H1 (cell line): ENCODE results near the gene RETREG3. TPM values are rescaled to one million over a fixed set of nuclear protein-coding genes. Genes with fewer than 3 reads are reported as not detected.

Experiments
- CTCF ChIA-PET: fragments of 300-600 bp; sonication (Branson Sonifier 250); formaldehyde crosslinking; loops from one replicate; lab custom pipeline; 2021; ENCODE audit not compliant: partially characterized antibody; lab: Charles Lee
- POLR2A ChIA-PET: fragments of 300-600 bp; sonication (Branson Sonifier 250); formaldehyde crosslinking; loops from one replicate; lab custom pipeline; 2021; ENCODE audit warnings: inconsistent platforms; ENCODE audit not compliant: partially characterized antibody; lab: Charles Lee
- DNase-seq, 2 experiments: peaks; one replicate each; pipeline versions ENCODE4 v3.0.0 to v3.0.0-alpha.2; 2010 to 2022; ENCODE audit warnings: low spot score in 2 of 2, low read depth in 1 of 2, mixed read lengths in 1 of 2
- FAIRE-seq: peaks from 2 replicates; lab custom pipeline; 2011; peaks lifted over from hg19 to GRCh38; lab: Jason Lieb, UNC
- H2AFZ ChIP-seq: 2 replicates; pipeline ENCODE4 v1.8.1; 2012; ENCODE audit warnings: low read length, inconsistent platforms
- H2AK5ac ChIP-seq: 2 replicates; pipeline ENCODE4 v1.6.1; 2013; ENCODE audit warnings: low read depth, low read length
- H2BK120ac ChIP-seq: replicated peaks from 2 replicates; pipeline ENCODE3; 2013; ENCODE audit warnings: low read depth, low read length, inconsistent platforms
- H2BK12ac ChIP-seq: 2 replicates; pipeline ENCODE4 v1.6.1; 2013; ENCODE audit warnings: low read depth, low read length
- H2BK15ac ChIP-seq: 2 replicates; pipeline ENCODE4 v1.6.1; 2013; ENCODE audit warnings: low read length
- H2BK20ac ChIP-seq: 2 replicates; pipeline ENCODE4 v1.6.1; 2013; ENCODE audit warnings: low read length
- H2BK5ac ChIP-seq: 2 replicates; pipeline ENCODE4 v1.6.1; 2013; ENCODE audit warnings: low read depth, low read length
- H3K14ac ChIP-seq: 2 replicates; pipeline ENCODE4 v1.6.1; 2013; ENCODE audit warnings: inconsistent platforms; ENCODE audit not compliant: insufficient read length
- H3K18ac ChIP-seq: 2 replicates; pipeline ENCODE4 v1.6.1; 2013; ENCODE audit warnings: low read length; ENCODE audit errors: extremely low read depth
- H3K23ac ChIP-seq: 2 replicates; pipeline ENCODE4 v1.6.1; 2013; ENCODE audit warnings: inconsistent platforms; ENCODE audit not compliant: insufficient read length
- H3K23me2 ChIP-seq: 2 replicates; pipeline ENCODE4 v1.6.1; 2013; ENCODE audit warnings: low read depth, low read length
- H3K27ac ChIP-seq: 2 replicates; pipeline ENCODE4 v1.6.1; 2011; ENCODE audit warnings: low read depth, low read length, inconsistent platforms
- H3K27me3 ChIP-seq, 4 experiments: replicated peaks in 1 of 4; 1 replicate in 1 of 4; 2 replicates in 3 of 4; pipeline versions ENCODE4 v1.6.1 to v1.8.1; 2011 to 2013; ENCODE audit warnings: low read length in 3 of 4, mild to moderate bottlenecking in 3 of 4, inconsistent platforms in 2 of 4, mixed read lengths in 2 of 4, moderate library complexity in 1 of 4; ENCODE audit not compliant: control insufficient read depth in 3 of 4, insufficient read depth in 3 of 4; ENCODE audit errors: extremely low read depth in 1 of 4
- H3K36me3 ChIP-seq, 4 experiments: 2 replicates each; pipeline versions ENCODE4 v1.6.1 to v1.8.1; 2011 to 2013; ENCODE audit warnings: mild to moderate bottlenecking in 4 of 4, low read length in 3 of 4, moderate library complexity in 2 of 4, control low read depth in 1 of 4, inconsistent platforms in 1 of 4; ENCODE audit not compliant: insufficient read depth in 4 of 4, control insufficient read depth in 2 of 4
- H3K4ac ChIP-seq: replicated peaks from 2 replicates; pipeline ENCODE3; 2013; ENCODE audit warnings: low read length, low read depth, mixed read lengths, inconsistent platforms; ENCODE audit not compliant: insufficient read length
- H3K4me1 ChIP-seq, 4 experiments: replicated peaks in 1 of 4; 1 replicate in 1 of 4; 2 replicates in 3 of 4; pipeline versions ENCODE4 v1.6.1 to v1.8.1; 2011 to 2013; ENCODE audit warnings: low read length in 3 of 4, inconsistent platforms in 2 of 4, mixed read lengths in 1 of 4; ENCODE audit not compliant: insufficient read depth in 4 of 4, control insufficient read depth in 3 of 4
- H3K4me2 ChIP-seq, 2 experiments: 2 replicates each; pipeline versions ENCODE4 v1.6.1 to v1.8.1; 2011 to 2013; ENCODE audit warnings: low read depth in 2 of 2, low read length in 2 of 2, control low read depth in 1 of 2, inconsistent platforms in 1 of 2, mild to moderate bottlenecking in 1 of 2; ENCODE audit not compliant: insufficient read depth in 1 of 2
- H3K4me3 ChIP-seq, 4 experiments: fragments of 200-600, 300-600 bp in 1 of 4; sonication (generic), shearing (Covaris generic), sonication (Bioruptor Twin) in 1 of 4; 2 replicates each; pipeline versions ENCODE4 v1.5.1 to v1.8.1; 2011 to 2016; ENCODE audit warnings: low read length in 4 of 4, low read depth in 3 of 4, control low read depth in 2 of 4, inconsistent platforms in 2 of 4, mild to moderate bottlenecking in 2 of 4, mixed read lengths in 1 of 4, moderate library complexity in 1 of 4; ENCODE audit not compliant: insufficient read depth in 2 of 4; ENCODE audit errors: extremely low read depth in 1 of 4
- H3K56ac ChIP-seq: replicated peaks from 2 replicates; pipeline ENCODE3; 2013; ENCODE audit warnings: low read depth, mild to moderate bottlenecking, mixed read lengths, low read length, inconsistent platforms; ENCODE audit not compliant: insufficient read length
- H3K79me1 ChIP-seq: 2 replicates; pipeline ENCODE4 v1.6.1; 2013; ENCODE audit warnings: low read depth, low read length, control low read depth
- H3K79me2 ChIP-seq, 2 experiments: 2 replicates each; pipeline versions ENCODE4 v1.6.1 to v1.8.1; 2012 to 2013; ENCODE audit warnings: low read length in 2 of 2, mild to moderate bottlenecking in 2 of 2, inconsistent platforms in 1 of 2; ENCODE audit not compliant: insufficient read depth in 2 of 2, control insufficient read depth in 1 of 2
- H3K9ac ChIP-seq, 4 experiments: replicated peaks in 1 of 4; 1 replicate in 1 of 4; 2 replicates in 3 of 4; pipeline versions ENCODE4 v1.6.1 to v1.8.1; 2011 to 2013; ENCODE audit warnings: low read depth in 3 of 4, low read length in 3 of 4, control low read depth in 2 of 4, mild to moderate bottlenecking in 2 of 4, moderate library complexity in 2 of 4, inconsistent platforms in 1 of 4; ENCODE audit errors: extremely low read depth in 1 of 4
- H3K9me3 ChIP-seq, 2 experiments: 2 replicates each; pipeline versions ENCODE4 v1.6.1 to v1.8.1; 2012 to 2013; ENCODE audit warnings: mild to moderate bottlenecking in 2 of 2, moderate library complexity in 2 of 2, control low read depth in 1 of 2, inconsistent platforms in 1 of 2, low read depth in 1 of 2, low read length in 1 of 2, mixed read lengths in 1 of 2; ENCODE audit not compliant: insufficient read depth in 2 of 2
- H4K20me1 ChIP-seq, 2 experiments: replicated peaks in 1 of 2; 2 replicates each; pipeline versions ENCODE3 to v1.8.1; 2011 to 2013; ENCODE audit warnings: inconsistent platforms in 2 of 2, low read length in 2 of 2, mild to moderate bottlenecking in 1 of 2; ENCODE audit not compliant: insufficient read depth in 2 of 2, control insufficient read depth in 1 of 2
- H4K5ac ChIP-seq: 2 replicates; pipeline ENCODE4 v1.6.1; 2013; ENCODE audit warnings: low read length, low read depth, mixed read lengths, inconsistent platforms; ENCODE audit not compliant: insufficient read length
- H4K8ac ChIP-seq: 2 replicates; pipeline ENCODE4 v1.8.0; 2013; ENCODE audit warnings: mild to moderate bottlenecking, moderate library complexity, low read length, inconsistent platforms; ENCODE audit not compliant: insufficient read depth; ENCODE audit errors: extremely low read depth
- H4K91ac ChIP-seq: replicated peaks from 2 replicates; pipeline ENCODE3; 2013; ENCODE audit warnings: low read length, mixed read lengths, inconsistent platforms; ENCODE audit not compliant: insufficient read length
- ASH2L ChIP-seq: fragments of 200-600, 300-600 bp; sonication (generic); IDR thresholded peaks from one replicate; pipeline ENCODE4 v1.7.1; 2017; ENCODE audit warnings: low read length
- ATF3 ChIP-seq: IDR thresholded peaks from 2 replicates; pipeline ENCODE4 v1.6.1; 2011; ENCODE audit warnings: low read depth, mild to moderate bottlenecking, low read length; ENCODE audit not compliant: insufficient read depth
- CEBPB ChIP-seq: IDR thresholded peaks from 2 replicates; pipeline ENCODE4 v1.6.1; 2012; ENCODE audit warnings: low read depth, low read length
- CHD2 ChIP-seq: IDR thresholded peaks from 2 replicates; pipeline ENCODE4 v1.6.1; 2012; ENCODE audit warnings: low read length, improper control_type of control experiment
- CREB1 ChIP-seq: IDR thresholded peaks from 2 replicates; pipeline ENCODE4 v1.6.1; 2012; ENCODE audit warnings: inconsistent platforms
- SIN3A ChIP-seq, 2 experiments: IDR thresholded peaks in 1 of 2; conservative IDR thresholded peaks in 1 of 2; 2 replicates each; pipeline ENCODE4 v1.6.1; 2011 to 2012; ENCODE audit warnings: low read length in 2 of 2, improper control_type of control experiment in 1 of 2, low read depth in 1 of 2, mild to moderate bottlenecking in 1 of 2
- TAF7 ChIP-seq: optimal IDR thresholded peaks from 2 replicates; pipeline ENCODE3; 2011; ENCODE audit warnings: low read depth, mild to moderate bottlenecking, inconsistent platforms, low read length, moderate library complexity, borderline replicate concordance
- USF2 ChIP-seq: IDR thresholded peaks from 2 replicates; pipeline ENCODE4 v1.6.1; 2011; ENCODE audit warnings: low read length, improper control_type of control experiment
- WGBS, 2 experiments: shearing (Covaris generic) in 1 of 2; methylation state at CpG; one replicate each; pipeline versions ENCODE4 v1.1.6 to v1.1.7; 2013 to 2015; ENCODE audit warnings: low lambda C conversion rate in 2 of 2, mixed read lengths in 2 of 2, inconsistent platforms in 1 of 2, low coverage in 1 of 2, missing lambda C conversion rate in 1 of 2; ENCODE audit not compliant: insufficient replicate concordance in 2 of 2, insufficient coverage in 1 of 2, insufficient read length in 1 of 2; ENCODE audit errors: extremely low coverage in 1 of 2, missing lambda C conversion rate in 1 of 2; 5-methylcytosine and 5-hydroxymethylcytosine counted together
- polyA plus RNA-seq, 7 experiments: library from polyadenylated mRNA; depleted of rRNA in 3 of 7; stranded (reverse) in 5 of 7; unstranded in 2 of 7; fragments of >200 nt in 5 of 7; fragments of 200-250 nt in 2 of 7; gene quantifications; 1 replicate in 5 of 7; 2 replicates in 1 of 7; 4 replicates in 1 of 7; pipeline versions ENCODE4 v1.2.1 to v1.2.3, GENCODE V29; 2011 to 2013; ENCODE audit warnings: missing spikeins in 2 of 7, mixed read lengths in 2 of 7
- total RNA-seq: library from RNA; stranded (reverse); fragmentation: NEBNext Ultra II Directional; extraction: Animal tissue kit (Norgen Biotek cat#: 25700); gene quantifications from 2 replicates; pipeline ENCODE4 v1.2.1, GENCODE V29; 2021

Gene RETREG3
- total and polyA plus RNA-seq, 2 of the 8 experiments (the other 6 are each of a cell fraction or from before 2014, with no cell fraction given) = 23.7 to 42.6 TPM

DNA sequence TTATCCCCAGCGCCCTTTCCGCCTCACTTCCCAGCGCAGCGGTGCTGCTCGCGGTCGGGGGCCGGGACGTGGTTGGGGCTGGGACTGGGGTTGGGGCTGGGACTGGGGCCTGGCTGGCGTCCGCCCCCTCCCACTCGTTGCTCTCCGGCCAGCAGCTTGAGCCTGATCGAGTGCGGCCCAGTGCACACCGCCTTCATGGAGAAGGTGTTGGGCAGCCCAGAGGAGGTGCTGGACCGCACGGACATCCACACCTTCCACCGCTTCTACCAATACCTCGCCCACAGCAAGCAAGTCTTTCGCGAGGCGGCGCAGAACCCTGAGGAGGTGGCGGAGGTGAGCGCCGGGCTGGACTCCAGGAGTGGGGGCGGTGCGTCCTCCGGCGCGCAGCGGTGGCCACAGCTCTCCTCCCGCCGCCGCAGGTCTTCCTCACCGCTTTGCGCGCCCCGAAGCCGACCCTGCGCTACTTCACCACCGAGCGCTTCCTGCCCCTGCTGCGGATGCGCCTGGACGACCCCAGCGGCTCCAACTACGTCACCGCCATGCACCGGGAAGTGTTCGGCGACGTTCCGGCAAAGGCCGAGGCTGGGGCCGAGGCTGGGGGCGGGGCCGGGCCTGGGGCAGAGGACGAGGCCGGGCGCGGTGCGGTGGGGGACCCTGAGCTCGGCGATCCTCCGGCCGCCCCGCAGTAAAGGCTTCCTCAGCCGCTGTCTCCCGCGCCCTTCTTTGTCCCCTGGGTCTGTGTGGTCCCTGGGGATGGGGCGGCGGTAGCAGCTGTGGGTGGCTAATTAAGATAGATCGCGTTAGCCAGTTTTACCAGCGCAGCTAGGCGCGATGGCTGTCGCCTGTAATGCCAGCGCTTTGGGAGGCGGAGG is 54.7 kb downstream of the RETREG3 start:
- H3K36me3 ChIP-seq = no peaks in the 10 kb centered on the region
- peak overlapping the region; percentile 97 for H2BK5ac ChIP-seq
- H2BK15ac ChIP-seq = no peak overlapping the region; the same call in 1 of the 2 replicates
- H3K9me3 ChIP-seq = no peaks in the 10 kb centered on the region
- peak overlapping the region; percentile 53; the same call in 1 of the 2 replicates for H3K27ac ChIP-seq
- POLR2A ChIA-PET = interaction anchor here (0.6 to 2.9 kb wide), 10 partner anchors 11 to 209 kb away, joined by 3 to 16 read pairs (median 4); partner anchors contain the start of genes MLX and NAGLU
- peaks cover 0 to 9% (median 6%) of the 10 kb centered on the region in 4 experiments; a peak in 6 of 7 replicates for H3K4me1 ChIP-seq
- H3K18ac ChIP-seq = peak overlapping the region; percentile 87
- H2AFZ ChIP-seq = peak overlapping the region; percentile 68; the same call in 1 of the 2 replicates
- H3K27me3 ChIP-seq = no peaks in the 10 kb centered on the region; a peak in 1 of 7 replicates
- H3K79me2 ChIP-seq = no peaks in the 10 kb centered on the region; a peak in 1 of 4 replicates
- H3K14ac ChIP-seq = peak overlapping the region; percentile 88
- peaks cover 3% of the 10 kb centered on the region; the same call in 1 of the 2 replicates for H3K23me2 ChIP-seq
- peak overlapping the region; percentile 82 for H3K56ac ChIP-seq
- DNase-seq (peak in 1 of 2 experiments; percentile 95), FAIRE-seq (no peak)
- H2BK120ac ChIP-seq = peak overlapping the region; percentile 78
- H3K23ac ChIP-seq = no peak overlapping the region
- H4K8ac ChIP-seq = peak overlapping the region; percentile 86
- no peak overlapping the region for H2AK5ac ChIP-seq
- peak overlapping the region; percentile 78 for H4K5ac ChIP-seq
- no peak overlapping the region for H2BK20ac ChIP-seq
- H2BK12ac ChIP-seq = peak overlapping the region; percentile 55; the same call in 1 of the 2 replicates
- WGBS, 2 experiments = 4% methylated on average over 45 of the region's 82 CpGs; no CpG with 5 or more reads in 1 of the 2 experiments
- peak overlapping the region; percentile 61 to 84 (median 71) for H3K4me3 ChIP-seq
- H3K4ac ChIP-seq = peak overlapping the region; percentile 97
- H3K9ac ChIP-seq = peak overlapping the region; percentile 35 to 82 (median 59)
- peaks cover 0 to 1% of the 10 kb centered on the region in 2 experiments for H4K20me1 ChIP-seq
- H4K91ac ChIP-seq = peak overlapping the region; percentile 98
- CTCF ChIA-PET = interaction anchor here (0.6 to 3.1 kb wide), 7 partner anchors 11 to 122 kb away, joined by 3 to 15 read pairs (median 5); partner anchors contain the start of genes MLX and PSMC3IP
- peaks cover 2% of the 10 kb centered on the region for H3K79me1 ChIP-seq
- H3K4me2 ChIP-seq = peak overlapping the region; percentile 75 to 87
- TF ChIP-seq TAF7 (peak; percentile 15), USF2 (no peak), CEBPB (no peak), ASH2L (peak; percentile 79), SIN3A (conservative IDR thresholded peaks at IDR 0.05 in 1 of 2, IDR thresholded peaks at IDR 0.05 in 1 of 2; ENCODE audit: low read depth in 1 of 2, low read length in 2 of 2) (peak in 1 of 2 experiments; percentile 67; a peak in 1 of 4 replicates), CREB1 (peak; percentile 93), CHD2 (no peak), ATF3 (no peak)
